Measurements from ENCODE around the gene ZMYND11.

Gene ZMYND11

DNA sequence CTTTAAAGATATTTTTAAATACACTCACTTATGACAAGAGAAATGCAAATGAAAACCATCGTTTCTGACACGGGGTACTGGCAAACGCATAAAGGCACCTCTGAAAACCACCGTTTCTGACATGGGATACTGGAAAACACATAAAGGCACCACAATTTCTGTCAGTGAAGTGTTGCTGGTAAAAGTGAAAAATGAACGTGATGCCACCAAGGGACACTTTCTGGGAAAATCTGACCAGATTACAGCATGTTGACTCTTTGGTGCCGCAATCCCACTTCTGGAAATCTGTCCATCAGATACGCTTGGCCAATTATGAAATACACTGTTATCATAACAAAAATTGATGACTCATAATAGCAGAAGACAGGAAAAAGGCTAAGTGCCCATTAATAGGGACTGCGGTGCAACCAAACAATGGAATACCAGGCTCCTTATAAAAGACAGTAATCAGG, 131.7 kb downstream of the ZMYND11 start:
- TF ChIP-seq L3MBTL2 (conservative IDR thresholded peaks at IDR 0.05) (no peak), NFRKB (IDR thresholded peaks at IDR 0.05) (no peak), SP1 (IDR thresholded peaks at IDR 0.05) (no peak), ELF4 (IDR thresholded peaks at IDR 0.05) (no peak), ARNT (IDR thresholded peaks at IDR 0.05) (no peak), HDGF (IDR thresholded peaks at IDR 0.05; ENCODE audit: borderline replicate concordance) (no peak), CTBP1 (IDR thresholded peaks at IDR 0.05; ENCODE audit: borderline replicate concordance) (no peak), PKNOX1 (IDR thresholded peaks at IDR 0.05) (no peak), FOXM1 (IDR thresholded peaks at IDR 0.05; ENCODE audit: borderline replicate concordance) (no peak)
- ChIA-PET CTCF (no interaction called here), POLR2A (no interaction called here)
- DNase-seq (ENCODE audit: extremely low spot score), result no peak

GRCh38 chr10:267705-268104, 132.4 kb downstream of the ZMYND11 start:
- DNase-seq (ENCODE audit: extremely low spot score), result no peak
- ChIA-PET CTCF (no interaction called here), POLR2A (no interaction called here)
- TF ChIP-seq HDGF (IDR thresholded peaks at IDR 0.05; ENCODE audit: borderline replicate concordance), result no peak
- no peak for TF ChIP-seq ELF4 (IDR thresholded peaks at IDR 0.05)
- TF ChIP-seq SUZ12 (IDR thresholded peaks at IDR 0.05), result no peak
- no peak for TF ChIP-seq NFRKB (IDR thresholded peaks at IDR 0.05)
- no peak for TF ChIP-seq FOXK2 (IDR thresholded peaks at IDR 0.05)
- no peak for TF ChIP-seq SP1 (IDR thresholded peaks at IDR 0.05)
- TF ChIP-seq FOXA1 (IDR thresholded peaks at IDR 0.05), result no peak
- TF ChIP-seq BHLHE40 (IDR thresholded peaks at IDR 0.05; ENCODE audit: borderline replicate concordance), result no peak
- no peak for TF ChIP-seq TARDBP (IDR thresholded peaks at IDR 0.05)
- no peak for TF ChIP-seq L3MBTL2 (conservative IDR thresholded peaks at IDR 0.05)
- no peak for TF ChIP-seq PKNOX1 (IDR thresholded peaks at IDR 0.05)
- no peak for TF ChIP-seq ZNF384 (IDR thresholded peaks at IDR 0.05)

GRCh38 chr10:269440-270074, 134.3 kb downstream of the ZMYND11 start:
- ChIA-PET CTCF (no interaction called here), POLR2A (no interaction called here)
- no peak for DNase-seq (ENCODE audit: extremely low spot score)
- TF ChIP-seq SP1 (IDR thresholded peaks at IDR 0.05) (no peak), ARNT (IDR thresholded peaks at IDR 0.05) (no peak), FOXA1 (IDR thresholded peaks at IDR 0.05) (no peak), ZNF384 (IDR thresholded peaks at IDR 0.05) (no peak), CTBP1 (IDR thresholded peaks at IDR 0.05; ENCODE audit: borderline replicate concordance) (no peak), SUZ12 (IDR thresholded peaks at IDR 0.05) (no peak), PKNOX1 (IDR thresholded peaks at IDR 0.05) (no peak), ELF4 (IDR thresholded peaks at IDR 0.05) (no peak), BHLHE40 (IDR thresholded peaks at IDR 0.05; ENCODE audit: borderline replicate concordance) (no peak), TARDBP (IDR thresholded peaks at IDR 0.05) (no peak), LEF1 (IDR thresholded peaks at IDR 0.05; ENCODE audit: borderline replicate concordance) (no peak)

- POLR2A ChIA-PET, result no interaction called here
- no peak for DNase-seq (ENCODE audit: extremely low spot score)
- no peak for TF ChIP-seq HDGF (IDR thresholded peaks at IDR 0.05; ENCODE audit: borderline replicate concordance)
- no peak for TF ChIP-seq FOXA1 (IDR thresholded peaks at IDR 0.05)
- no peak for TF ChIP-seq ZNF384 (IDR thresholded peaks at IDR 0.05)
- TF ChIP-seq L3MBTL2 (conservative IDR thresholded peaks at IDR 0.05), result no peak
- no peak for TF ChIP-seq SUZ12 (IDR thresholded peaks at IDR 0.05)
- CTCF ChIA-PET, result no interaction called here
These were observed 135.9 kb downstream of the ZMYND11 start for GRCh38 chr10:271201-271600.

GRCh38 chr10:271722-272121, 136.5 kb downstream of the ZMYND11 start:
- TF ChIP-seq BHLHE40 (IDR thresholded peaks at IDR 0.05; ENCODE audit: borderline replicate concordance), result no peak
- TF ChIP-seq CTBP1 (IDR thresholded peaks at IDR 0.05; ENCODE audit: borderline replicate concordance), result no peak
- no peak for TF ChIP-seq TARDBP (IDR thresholded peaks at IDR 0.05)
- no peak for TF ChIP-seq ELF4 (IDR thresholded peaks at IDR 0.05)
- no peak for TF ChIP-seq L3MBTL2 (conservative IDR thresholded peaks at IDR 0.05)
- TF ChIP-seq NFRKB (IDR thresholded peaks at IDR 0.05), result no peak
- no peak for TF ChIP-seq SUZ12 (IDR thresholded peaks at IDR 0.05)
- no peak for TF ChIP-seq ARNT (IDR thresholded peaks at IDR 0.05)
- TF ChIP-seq LEF1 (IDR thresholded peaks at IDR 0.05; ENCODE audit: borderline replicate concordance), result no peak
- no peak for TF ChIP-seq PKNOX1 (IDR thresholded peaks at IDR 0.05)
- no peak for TF ChIP-seq HDGF (IDR thresholded peaks at IDR 0.05; ENCODE audit: borderline replicate concordance)
- TF ChIP-seq ZNF384 (IDR thresholded peaks at IDR 0.05), result no peak
- no peak for TF ChIP-seq FOXK2 (IDR thresholded peaks at IDR 0.05)
- no peak for TF ChIP-seq SP1 (IDR thresholded peaks at IDR 0.05)
- DNase-seq (ENCODE audit: extremely low spot score), result no peak
- ChIA-PET CTCF (no interaction called here), POLR2A (no interaction called here)

DNA sequence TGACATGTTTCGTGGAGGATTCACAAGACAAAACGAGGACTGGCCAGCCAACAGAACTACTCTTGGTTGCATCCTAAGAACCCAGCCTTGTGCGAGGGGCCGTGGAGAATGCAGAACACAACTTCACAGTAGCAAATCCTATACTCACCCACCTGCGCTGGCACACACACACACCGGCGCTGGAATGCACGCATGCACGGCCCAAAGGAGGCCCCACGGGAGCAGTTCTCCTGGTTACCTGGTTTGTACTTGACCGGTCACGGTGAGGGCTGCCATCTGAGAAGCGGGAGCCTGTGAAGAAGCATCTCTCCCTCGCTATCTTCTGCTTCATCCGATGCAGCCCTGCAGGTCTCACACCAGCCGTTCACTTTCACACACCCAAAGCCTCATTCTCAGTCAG, 137.8 kb downstream of the ZMYND11 start:
- TF ChIP-seq PKNOX1 (IDR thresholded peaks at IDR 0.05) (no peak), TARDBP (IDR thresholded peaks at IDR 0.05) (no peak), BHLHE40 (IDR thresholded peaks at IDR 0.05; ENCODE audit: borderline replicate concordance) (no peak), HDGF (IDR thresholded peaks at IDR 0.05; ENCODE audit: borderline replicate concordance) (no peak), FOXK2 (IDR thresholded peaks at IDR 0.05) (no peak), NFRKB (IDR thresholded peaks at IDR 0.05) (no peak), CTBP1 (IDR thresholded peaks at IDR 0.05; ENCODE audit: borderline replicate concordance) (no peak), SUZ12 (IDR thresholded peaks at IDR 0.05) (no peak), SP1 (IDR thresholded peaks at IDR 0.05) (no peak), FOXM1 (IDR thresholded peaks at IDR 0.05; ENCODE audit: borderline replicate concordance) (no peak), ZNF384 (IDR thresholded peaks at IDR 0.05) (no peak), ARNT (IDR thresholded peaks at IDR 0.05) (no peak), LEF1 (IDR thresholded peaks at IDR 0.05; ENCODE audit: borderline replicate concordance) (no peak), ELF4 (IDR thresholded peaks at IDR 0.05) (no peak), FOXA1 (IDR thresholded peaks at IDR 0.05) (no peak), L3MBTL2 (conservative IDR thresholded peaks at IDR 0.05) (no peak)
- CTCF ChIA-PET, result interaction anchor here (0.6 kb wide), 1 partner anchor 521 kb away, joined by 3 read pairs; no protein-coding TSS in a partner anchor
- POLR2A ChIA-PET, result no interaction called here
- DNase-seq (ENCODE audit: extremely low spot score), result no peak

Data from HEK293T (cell line).